HG03196 (cell line): ENCODE measurements around the gene SYT17.

Source experiments
- ATAC-seq: cut with Tn5 transposase; IDR thresholded peaks from one replicate; pipeline ENCODE4 v1.9.1; 2021; ENCODE audit not compliant: unreplicated experiment

SYT17 gene

DNA sequence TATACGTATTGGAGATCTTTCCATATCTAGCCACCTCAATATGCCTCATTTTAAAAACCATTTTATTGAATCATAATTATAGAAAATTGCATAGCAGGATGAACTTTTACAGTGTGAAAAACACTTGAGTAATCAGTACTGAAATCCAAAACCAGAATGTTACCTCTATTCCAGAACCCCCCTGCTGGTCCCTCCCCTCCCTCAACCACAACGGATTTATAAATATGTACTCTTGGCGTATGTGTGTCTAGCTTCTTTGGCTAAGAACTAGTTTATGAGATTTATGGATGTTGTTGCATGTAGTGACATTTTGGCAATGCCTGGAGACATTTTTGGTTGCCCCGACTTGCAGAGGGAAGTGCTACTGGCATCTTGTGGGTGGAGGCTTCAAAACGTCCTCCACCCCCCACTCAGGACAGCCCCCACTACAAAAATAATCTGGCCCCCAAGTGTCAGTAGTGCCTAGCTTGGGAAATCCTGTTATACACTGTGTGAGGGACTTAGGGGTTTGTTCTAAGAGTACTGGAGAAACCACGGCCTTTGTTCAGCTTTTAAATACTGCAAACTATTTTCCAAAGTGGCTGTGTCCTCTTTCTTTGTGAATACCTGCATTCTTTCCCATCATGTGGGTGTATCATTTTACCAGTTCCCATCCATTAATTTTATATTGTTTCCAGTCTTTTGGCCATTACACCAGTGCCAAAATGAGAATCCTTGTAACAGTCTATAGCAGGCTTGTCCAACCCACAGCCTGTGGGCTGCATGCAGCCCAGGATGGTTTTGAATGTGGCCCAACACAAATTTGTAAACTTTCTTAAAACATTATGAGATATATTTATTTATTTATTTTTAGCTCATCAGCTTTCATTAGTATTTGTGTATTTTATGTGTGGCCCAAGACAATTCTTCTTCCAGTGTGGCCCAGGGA is 30.6 kb upstream of the SYT17 start:
- ATAC-seq = no peak

DNA sequence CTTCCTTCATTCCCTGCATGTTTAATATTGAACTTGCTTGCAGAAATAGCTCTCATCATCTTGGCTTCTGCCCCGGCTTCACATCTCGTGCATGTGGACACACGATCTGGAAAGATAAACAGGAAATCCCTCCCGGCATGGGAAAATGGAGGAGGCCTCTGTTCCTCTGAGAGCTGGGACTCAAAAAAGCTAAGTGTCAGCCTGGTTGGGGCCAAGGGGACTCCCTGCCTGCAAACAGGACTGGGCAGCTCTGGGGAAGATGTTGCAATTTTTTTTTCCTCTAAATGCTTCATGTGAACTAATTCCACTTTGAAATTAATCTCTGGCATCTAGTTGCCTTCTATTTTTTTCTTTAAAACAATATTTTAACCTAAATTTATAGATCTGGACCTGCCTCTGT is 29.4 kb upstream of the SYT17 start:
- no peak for ATAC-seq

DNA sequence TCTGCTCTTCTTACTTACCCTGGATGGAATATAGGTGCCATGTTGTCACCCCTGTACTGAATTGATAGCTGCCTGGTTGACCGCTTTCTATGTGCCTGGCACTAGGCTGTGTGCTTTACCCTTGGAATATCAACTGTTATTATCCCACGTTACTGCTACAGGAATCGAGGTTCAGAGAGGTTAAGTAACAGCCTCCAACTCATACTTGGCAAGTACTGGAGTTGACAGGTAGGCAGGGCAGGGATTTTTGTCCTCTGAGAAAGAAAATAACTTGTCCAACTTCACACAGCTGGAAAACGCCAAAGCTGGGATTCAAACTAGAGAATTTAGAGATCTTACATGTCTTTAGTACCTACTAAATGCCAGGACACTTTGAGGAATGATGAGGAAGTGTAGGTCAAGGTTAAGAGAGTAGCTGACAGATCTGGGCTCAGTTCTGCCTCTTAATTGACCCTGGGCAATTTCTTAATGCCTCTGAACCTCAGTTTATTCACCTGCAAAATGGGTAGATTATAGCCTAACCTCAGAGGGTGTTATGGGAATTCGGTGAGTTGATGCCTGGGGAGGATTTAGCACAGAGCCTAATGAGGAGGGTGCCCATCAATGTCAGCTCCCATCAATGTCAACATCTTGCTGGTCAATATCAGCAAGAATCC is 28.5 kb upstream of the SYT17 start:
- ATAC-seq = no peak

DNA sequence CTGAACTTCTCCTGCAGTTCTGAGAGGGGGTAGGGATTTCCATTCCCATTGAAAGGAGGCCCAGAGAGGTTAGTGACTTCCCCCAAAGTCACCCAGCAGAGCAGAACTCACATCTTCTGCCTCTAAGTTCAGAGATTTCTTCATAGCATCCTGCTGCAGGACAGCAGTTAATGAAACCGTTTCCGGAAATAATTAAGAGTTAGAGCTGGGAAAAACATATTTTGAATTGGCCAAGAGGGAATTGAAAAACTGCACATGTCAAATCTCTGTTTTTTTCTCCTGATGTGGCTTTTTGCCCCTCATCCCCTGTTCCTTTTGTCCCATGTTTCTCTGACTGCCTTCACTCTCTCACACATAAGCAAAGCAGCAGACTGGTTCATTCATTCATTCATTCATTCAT is 27.6 kb upstream of the SYT17 start:
- ATAC-seq = no peak

DNA sequence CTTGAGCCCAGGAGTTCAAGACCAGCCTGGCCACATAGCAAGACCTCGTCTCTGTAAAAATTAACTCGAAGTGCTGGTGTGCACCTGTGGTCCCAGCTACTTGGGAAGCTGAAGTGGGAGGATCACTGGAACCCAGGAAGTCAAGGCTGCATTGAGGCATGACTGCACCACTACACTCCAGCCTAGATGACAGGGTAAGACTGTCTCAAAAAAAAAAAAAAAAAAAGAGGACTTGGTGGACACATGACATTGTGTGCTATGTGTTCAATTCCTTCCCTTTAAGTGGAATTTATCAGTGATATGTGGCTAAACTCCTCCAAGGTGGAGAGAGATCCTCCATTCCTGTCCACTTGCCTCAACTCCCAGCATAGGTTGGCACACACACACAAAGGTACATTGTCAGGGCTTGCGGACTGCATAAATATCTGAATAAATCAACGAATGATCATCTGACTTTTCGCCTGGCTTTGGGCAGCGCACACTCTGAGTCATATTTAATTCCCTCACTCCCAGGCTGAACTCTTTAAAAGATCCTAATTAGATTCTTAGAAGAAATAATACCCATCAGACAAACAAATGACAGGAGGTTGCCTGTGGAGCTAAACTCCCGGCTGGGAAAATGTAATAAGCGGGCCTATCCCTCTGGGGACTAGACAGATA is 25.0 kb upstream of the SYT17 start:
- no peak for ATAC-seq

DNA sequence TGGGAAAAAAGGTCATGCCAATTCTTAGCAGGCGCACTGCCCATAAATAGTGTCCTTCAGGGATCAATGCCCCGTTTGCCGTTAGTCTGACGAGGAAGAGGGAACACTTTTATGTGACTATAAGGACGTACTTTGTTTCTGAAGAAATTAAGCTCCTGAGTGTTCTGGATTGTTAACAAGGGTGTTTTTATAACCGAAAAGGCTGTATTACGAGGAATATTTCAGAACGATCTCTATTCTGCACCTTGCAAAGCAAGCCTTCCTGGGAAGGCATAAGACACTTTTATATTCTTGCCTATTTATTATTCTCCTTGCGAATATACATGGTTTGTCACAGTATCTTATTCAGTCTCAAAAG is 24.5 kb upstream of the SYT17 start:
- ATAC-seq = no peak

DNA sequence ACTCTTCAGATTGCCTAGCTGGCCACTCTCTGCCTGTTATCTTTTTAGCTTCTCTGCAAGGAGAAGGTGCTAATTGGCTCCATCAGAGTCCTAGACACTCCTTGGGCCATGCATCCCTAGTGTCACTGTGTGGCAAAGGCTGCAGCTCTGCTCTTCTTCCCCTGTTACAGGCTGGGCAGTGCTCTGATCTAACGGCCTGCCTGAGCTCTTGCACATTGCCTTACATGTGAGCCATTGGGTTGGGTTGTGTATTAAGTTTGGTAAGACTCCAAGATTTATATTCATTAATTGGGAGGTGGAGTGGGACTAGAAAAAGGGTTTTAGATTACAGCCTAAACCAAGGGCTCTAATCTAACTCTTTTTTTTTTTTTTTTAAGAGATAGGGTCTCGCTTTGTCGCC is 23.0 kb upstream of the SYT17 start:
- ATAC-seq = no peak

DNA sequence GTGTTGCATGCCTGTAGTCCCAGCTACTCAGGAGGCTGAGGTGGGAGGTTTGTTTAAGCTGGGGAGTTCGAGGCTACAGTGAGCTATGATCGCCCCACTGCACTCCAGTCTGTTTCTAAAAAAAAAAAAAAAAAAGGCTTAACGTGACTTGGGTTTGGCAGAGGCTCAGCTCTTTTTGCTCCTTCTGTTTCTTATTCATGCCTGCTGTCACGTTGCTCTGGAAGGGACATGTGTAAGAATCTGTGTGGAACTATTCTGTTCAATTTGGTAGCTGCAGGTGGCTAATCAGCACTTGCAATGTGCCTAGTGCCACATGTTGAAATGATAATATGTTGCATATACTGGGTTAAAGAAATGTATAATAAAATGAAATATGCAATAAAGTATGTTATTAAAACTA is 20.9 kb upstream of the SYT17 start:
- no peak for ATAC-seq

DNA sequence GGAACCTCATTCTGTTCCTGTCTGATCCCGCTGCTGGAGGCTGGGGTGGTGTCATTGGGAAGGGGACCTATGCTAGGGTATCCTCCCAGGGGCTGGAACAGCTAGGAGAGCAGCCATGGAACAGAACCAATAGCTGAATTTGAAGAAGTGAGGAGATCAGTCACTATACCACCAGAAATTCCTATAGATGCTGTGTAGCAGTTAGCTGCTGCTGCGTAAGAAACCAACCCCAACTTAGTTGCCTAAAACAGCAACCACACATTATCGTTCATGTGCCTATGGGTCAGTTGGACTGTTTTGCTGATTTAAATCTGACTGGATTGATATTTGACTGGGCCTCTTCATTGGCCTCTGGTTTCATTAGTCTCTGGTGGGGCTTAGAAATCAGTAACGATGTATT is 20.4 kb upstream of the SYT17 start:
- no peak for ATAC-seq

DNA sequence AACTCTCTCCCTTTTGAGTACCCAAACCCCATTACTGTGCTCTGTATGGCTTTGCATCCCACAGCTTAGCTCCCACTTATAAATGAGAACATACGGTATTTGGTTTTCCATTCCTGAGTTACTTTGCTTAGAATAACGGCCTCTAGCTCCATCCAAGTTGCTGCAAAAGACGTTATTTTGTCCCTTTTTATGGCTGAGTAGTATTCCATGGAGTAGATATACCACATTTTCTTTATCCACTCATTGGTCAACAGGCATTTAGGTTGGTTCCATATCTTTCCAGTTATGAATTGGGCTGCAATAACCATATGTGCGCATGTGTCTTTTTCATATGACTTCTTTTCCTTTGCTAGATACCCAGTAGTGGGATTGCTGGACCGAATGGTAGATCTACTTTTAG is 19.9 kb upstream of the SYT17 start:
- no peak for ATAC-seq

DNA sequence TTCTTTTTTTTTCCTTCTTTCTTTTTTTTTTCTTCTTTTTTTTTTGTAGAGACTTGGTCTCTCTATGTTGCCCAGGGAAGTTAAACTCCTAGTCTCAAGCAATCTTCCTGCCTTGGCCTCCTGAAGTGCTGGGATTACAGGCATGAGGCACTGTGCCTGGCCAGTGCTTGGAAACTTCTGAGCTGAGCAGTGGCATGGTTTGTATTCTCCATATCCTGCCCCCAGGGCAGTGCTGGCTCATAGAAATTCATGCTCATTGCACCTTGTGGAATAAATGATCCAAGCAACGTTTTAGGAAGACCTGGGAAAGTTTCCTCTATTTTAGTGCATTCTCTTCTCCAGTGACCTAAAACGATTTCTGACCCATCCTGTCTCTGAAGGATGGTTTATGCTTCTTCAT is 16.7 kb upstream of the SYT17 start:
- no peak for ATAC-seq

DNA sequence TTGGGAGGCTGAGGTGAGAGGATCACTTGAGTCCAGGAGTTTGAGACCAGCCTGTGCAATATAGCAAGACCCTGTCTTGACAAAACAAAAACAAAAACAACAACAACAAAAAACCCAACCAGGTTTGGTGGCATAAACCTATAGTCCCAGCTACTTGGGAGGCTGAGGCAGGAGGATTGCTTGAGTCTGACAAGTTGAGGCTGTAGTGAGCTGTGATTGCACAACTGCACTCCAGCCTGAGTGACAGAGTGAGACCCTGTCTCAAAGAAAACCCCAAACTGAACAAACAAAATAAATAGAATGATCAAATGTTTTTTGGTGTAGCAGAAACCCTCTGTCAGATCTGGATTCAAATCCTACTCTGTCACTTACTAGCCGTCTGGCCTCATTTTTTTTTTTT is 16.0 kb upstream of the SYT17 start:
- ATAC-seq = no peak

DNA sequence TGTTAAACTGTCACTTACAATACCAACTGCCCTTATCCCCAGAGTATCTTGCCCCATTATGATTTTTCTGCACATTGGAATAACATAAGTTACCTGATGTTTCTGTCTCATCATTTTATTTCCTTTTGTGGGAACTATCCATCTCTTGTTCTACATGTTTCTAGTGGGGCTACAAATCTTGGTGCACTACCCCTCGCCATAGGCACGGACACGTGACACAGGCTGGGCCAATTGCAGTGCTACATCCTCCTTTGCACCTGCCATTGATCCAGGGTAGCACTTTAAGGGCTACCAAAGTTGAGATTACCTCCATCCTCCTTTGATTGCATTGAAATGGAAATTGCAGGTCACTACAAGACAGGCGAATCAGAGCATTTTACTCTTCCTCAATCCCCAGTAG is 14.2 kb upstream of the SYT17 start:
- ATAC-seq = no peak

DNA sequence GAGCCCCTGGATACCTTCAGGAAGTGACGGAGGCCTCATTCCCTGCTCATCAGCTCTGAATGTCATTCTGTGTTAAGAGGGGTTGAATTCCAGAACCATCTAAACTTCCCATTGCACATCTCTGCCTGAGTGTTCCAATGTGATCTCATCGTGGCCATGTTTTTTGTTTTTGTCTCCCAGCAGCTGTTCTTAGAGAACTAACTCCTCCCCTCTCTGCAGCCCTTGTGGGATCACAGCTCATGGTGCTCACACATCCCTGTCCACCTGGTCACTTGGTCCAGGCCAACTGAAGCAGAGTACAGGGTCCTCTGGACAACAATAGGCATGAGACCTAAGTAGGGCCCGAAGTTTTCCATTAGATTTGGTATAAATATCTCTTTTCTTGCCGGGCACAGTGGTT is 6.0 kb upstream of the SYT17 start:
- ATAC-seq = no peak

DNA sequence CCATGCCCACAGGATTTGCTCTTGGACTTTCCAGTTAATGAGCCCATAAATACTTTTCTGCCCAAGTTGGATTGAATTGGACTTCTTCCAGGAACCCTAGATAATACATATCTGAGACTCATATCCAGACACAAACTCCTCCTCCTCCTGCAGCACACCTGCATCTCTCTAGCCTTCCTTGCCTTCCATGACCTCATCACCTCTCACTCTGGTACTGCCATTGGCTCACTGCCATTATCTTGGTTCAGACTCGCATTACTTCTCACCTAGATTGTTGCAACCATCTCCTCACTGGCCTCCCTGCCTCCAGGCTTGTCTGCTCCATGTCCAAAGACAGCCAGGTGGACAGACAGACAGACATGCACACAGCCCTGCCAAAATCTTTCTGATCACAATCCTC is 4.8 kb upstream of the SYT17 start:
- no peak for ATAC-seq

DNA sequence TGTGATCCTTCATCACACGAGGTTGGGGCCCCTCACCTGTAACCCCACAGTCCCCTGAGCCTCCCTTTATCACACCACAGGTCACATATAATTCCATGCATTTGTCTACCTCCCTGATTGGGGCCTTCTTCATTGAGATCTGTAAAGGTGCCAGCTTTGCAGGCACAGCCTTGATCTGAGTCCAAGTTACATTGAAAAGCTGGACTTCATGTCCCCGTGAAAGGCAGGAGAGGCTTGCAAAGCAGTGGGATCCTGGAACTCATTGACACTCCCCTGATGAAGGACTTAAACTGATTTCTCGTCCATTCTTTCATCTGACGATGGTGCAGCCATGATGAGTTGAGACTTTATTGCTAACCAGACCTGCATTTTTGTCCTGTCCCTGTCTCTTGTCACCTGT is 3.8 kb upstream of the SYT17 start:
- no peak for ATAC-seq

DNA sequence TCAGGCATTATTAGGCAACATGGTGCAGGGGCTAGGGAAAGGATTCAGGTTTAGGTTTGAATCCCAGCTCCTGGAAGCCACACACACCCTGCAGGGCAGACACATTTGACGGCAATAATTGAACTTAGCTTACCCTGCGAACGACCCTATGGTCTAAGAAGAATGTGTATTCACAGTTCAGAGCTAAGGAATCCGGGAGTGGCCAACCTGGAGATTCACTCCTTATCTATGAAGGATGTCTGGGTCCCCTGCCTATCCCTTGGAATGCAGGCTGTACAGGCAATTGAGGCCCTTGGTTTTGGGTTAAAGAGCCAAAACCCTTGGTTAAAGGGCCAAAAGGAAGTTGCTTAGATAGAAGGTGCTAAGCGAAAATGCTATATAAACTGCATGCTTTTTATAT is 2.9 kb upstream of the SYT17 start:
- no peak for ATAC-seq

DNA sequence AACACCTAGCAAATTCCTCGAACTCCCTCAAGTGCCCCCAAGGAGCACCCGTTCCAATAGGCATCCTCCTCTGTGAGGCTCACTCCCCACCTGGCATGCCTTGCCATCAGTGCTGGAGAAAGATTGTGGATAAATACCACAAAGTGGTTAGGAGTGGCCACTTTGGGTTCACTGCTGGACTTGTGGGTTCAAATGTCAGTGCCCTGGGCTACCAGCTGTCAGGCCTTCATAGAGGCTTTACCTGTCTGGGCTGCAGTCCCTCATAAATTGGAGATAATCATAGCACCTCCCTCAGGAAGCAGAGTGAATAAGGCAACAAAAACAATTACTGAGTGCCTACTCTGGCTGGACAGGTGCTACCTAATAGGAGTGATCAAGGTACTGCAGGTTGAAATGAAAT is 1.5 kb upstream of the SYT17 start:
- no peak for ATAC-seq

DNA sequence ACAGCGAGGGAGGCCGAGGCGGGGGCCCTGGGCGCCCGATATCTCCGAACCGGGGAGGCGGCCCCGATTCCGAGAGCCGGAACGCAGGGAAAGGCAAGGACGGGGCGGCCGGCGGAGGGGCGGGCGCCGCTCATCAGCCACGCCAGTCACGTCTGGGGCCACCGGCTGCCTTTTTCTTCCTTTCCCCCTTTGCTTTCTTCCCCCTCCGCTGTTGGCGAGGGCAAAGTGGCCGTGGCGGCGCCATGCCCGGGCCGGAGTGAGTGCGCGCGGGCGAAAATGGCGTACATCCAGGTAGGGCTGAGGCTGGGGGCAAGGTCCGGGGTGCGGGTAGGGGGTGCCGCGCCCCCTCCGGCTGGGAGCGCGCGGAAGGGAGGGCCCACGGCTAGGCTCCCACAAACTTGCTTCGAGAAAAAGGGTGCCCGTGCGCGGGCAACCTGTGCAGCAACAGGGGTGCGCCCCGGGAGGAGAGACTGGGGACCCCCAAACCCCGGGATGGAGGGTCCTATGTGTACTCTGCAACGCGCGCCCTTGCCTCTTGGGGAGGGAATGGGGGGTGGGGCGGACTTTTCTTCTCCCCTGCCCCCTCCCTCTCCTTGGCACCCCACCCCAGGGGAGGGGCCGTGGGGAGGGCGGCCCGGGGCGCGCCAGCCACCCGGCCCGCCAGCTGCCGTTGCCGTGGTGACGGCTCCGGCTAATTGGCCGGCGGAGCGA is 486 bp downstream of the SYT17 start:
- ATAC-seq = no peak

DNA sequence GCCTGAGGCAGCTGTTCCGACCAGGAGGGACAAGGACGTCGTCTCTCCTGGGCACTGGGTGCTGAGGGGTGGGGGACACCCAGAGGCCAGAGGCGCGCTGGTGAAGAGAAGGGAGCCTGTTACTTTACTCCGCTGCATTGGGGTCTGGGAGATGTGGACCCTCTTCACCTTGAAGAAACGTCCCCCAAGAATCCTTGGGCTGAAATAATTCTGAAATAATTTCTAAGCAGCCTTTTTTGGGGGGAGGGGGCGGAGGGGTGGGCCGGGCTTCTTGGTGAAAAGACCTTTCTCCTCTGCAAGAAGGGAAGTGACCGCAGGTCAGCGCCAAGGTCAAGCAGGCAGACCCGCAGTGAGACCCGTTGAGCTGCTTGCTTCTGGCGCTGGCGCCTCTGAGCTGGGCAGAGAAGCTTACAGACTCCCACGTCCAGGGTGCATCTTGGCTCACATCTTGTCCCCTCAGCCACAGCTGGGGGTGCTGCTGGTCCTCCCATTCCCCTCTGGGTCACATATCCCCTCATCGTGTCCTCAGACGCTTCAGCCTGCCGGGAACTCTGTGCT is 1.1 kb downstream of the SYT17 start:
- ATAC-seq = no peak

DNA sequence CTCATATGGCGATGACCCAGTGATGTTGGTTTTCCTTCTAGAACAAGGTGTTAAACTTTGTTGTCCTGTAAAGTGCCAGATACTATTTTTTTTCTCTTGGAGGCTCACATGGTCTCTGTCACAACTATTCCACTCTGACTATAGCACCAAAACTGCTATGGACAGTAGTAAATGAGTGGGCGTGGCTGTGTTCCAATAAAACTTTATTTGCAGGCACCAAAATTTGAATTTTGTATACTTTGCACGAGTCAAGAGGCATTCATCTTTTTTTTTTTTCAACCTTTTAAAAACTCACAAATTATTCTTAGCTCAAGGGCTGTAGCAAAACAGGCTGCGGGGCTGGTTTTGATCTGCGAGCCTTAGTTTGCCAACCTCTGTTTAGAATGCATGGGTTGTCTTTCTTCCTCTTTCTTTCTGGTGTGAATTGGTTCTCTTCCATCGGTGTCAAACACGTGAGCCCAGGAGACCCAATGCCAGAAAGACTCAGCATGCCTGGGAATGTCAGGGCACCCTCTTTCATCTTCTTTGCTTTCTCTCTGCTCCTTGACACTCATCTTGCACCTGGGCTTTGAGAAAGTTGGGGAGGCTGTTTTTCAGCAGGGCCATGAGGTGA is 2.1 kb downstream of the SYT17 start:
- no peak for ATAC-seq
